ENCODE data around the gene TMEM126B.

GRCh38 chr11:85590848-85591483, 37.4 kb upstream of the TMEM126B start:
- TF ChIP-seq, protein P1, sequence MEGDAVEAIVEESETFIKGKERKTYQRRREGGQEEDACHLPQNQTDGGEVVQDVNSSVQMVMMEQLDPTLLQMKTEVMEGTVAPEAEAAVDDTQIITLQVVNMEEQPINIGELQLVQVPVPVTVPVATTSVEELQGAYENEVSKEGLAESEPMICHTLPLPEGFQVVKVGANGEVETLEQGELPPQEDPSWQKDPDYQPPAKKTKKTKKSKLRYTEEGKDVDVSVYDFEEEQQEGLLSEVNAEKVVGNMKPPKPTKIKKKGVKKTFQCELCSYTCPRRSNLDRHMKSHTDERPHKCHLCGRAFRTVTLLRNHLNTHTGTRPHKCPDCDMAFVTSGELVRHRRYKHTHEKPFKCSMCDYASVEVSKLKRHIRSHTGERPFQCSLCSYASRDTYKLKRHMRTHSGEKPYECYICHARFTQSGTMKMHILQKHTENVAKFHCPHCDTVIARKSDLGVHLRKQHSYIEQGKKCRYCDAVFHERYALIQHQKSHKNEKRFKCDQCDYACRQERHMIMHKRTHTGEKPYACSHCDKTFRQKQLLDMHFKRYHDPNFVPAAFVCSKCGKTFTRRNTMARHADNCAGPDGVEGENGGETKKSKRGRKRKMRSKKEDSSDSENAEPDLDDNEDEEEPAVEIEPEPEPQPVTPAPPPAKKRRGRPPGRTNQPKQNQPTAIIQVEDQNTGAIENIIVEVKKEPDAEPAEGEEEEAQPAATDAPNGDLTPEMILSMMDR (conservative IDR thresholded peaks at IDR 0.05 in 1 of 2, IDR thresholded peaks at IDR 0.05 in 1 of 2; ENCODE audit: extremely low read depth in 1 of 2, insufficient read depth in 1 of 2, low read depth in 1 of 2, low read length in 2 of 2) = peak; percentile 13 to 22
- no peak for TF ChIP-seq EZH2 (IDR thresholded peaks at IDR 0.05; ENCODE audit: borderline replicate concordance, low read length)

Data from mammary epithelial cell (primary cell).